ENCODE data around the gene AVL9. TPM values are rescaled to one million over a fixed set of nuclear protein-coding genes. Genes with fewer than 3 reads are reported as not detected.

Gene AVL9
- total RNA-seq, 2 experiments from 2014 or later, result 38.7 to 40.8 TPM

- DNase-seq, result no peak
- no peaks in the 10 kb centered on the region for H3K9me3 Mint-ChIP-seq
- ChIA-PET POLR2A (interaction anchor here (1.4 to 1.8 kb wide), 2 partner anchors 12 to 60 kb away, joined by 3 to 6 read pairs; partner anchors contain the start of gene LSM5), CTCF (interaction anchor here (0.8 kb wide), 1 partner anchor 10 kb away, joined by 3 read pairs; no protein-coding TSS in a partner anchor)
- H3K36me3 Mint-ChIP-seq (ENCODE audit: low read depth), result peaks cover 33% of the 10 kb centered on the region
- H3K4me1 Mint-ChIP-seq, result peaks cover 49% of the 10 kb centered on the region
- H3K27me3 Mint-ChIP-seq, result no peaks in the 10 kb centered on the region
- no peak overlapping the region for H3K4me3 Mint-ChIP-seq
- no peak overlapping the region for H3K27ac Mint-ChIP-seq
These were observed 6.2 kb downstream of the AVL9 start for GRCh38 chr7:32501522-32501921.

GRCh38 chr7:32502728-32503127 is 7.4 kb downstream of the AVL9 start:
- Mint-ChIP-seq H3K9me3 (no peaks in the 10 kb centered on the region), H3K27me3 (no peaks in the 10 kb centered on the region), H3K4me3 (no peak overlapping the region), H3K4me1 (peaks cover 46% of the 10 kb centered on the region), H3K36me3 (ENCODE audit: low read depth) (peaks cover 35% of the 10 kb centered on the region), H3K27ac (peak overlapping the region; percentile 71)
- no peak for DNase-seq
- POLR2A ChIA-PET, result interaction anchor here (1.8 kb wide), 1 partner anchor 13 kb away, joined by 6 read pairs; the partner anchor contains the start of gene LSM5
- CTCF ChIA-PET, result no interaction called here

- Mint-ChIP-seq H3K4me1 (peaks cover 28% of the 10 kb centered on the region), H3K27ac (peak overlapping the region; percentile 47), H3K4me3 (no peak overlapping the region)
These were observed 11.2 kb downstream of the AVL9 start for GRCh38 chr7:32506266-32507054.

DNA sequence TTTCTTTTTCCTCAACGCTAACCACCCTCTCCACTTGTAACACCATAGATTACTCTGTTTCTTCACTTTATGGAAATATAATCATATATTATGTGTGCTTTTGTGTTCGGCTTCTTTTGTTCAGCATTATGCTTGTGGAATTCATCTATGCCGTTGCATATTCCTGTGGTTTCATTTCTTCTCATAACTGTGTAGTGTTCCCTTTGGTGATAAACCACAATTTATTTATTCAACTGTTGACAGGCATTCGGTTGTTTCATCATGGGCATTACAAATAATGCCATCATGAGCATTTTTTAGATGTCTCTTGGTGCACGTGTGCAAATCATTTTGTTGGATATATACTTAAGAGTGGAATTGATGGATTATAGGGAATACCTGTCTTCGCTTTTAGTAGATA is 12.1 kb downstream of the AVL9 start:
- Mint-ChIP-seq H3K9me3 (peaks cover 5% of the 10 kb centered on the region), H3K4me1 (peaks cover 31% of the 10 kb centered on the region), H3K27me3 (no peaks in the 10 kb centered on the region), H3K36me3 (ENCODE audit: low read depth) (peaks cover 44% of the 10 kb centered on the region), H3K4me3 (no peak overlapping the region), H3K27ac (no peak overlapping the region)
- ChIA-PET POLR2A (interaction anchor here (2.3 kb wide), 1 partner anchor 12 kb away, joined by 11 read pairs; the partner anchor contains the start of gene AVL9), CTCF (no interaction called here)
- DNase-seq, result no peak

More at GRCh38 chr7:32506266-32507054, 11.2 kb downstream of the AVL9 start:
- no peak for DNase-seq
- ChIA-PET POLR2A (interaction anchor here (2.3 kb wide), 1 partner anchor 11 kb away, joined by 11 read pairs; the partner anchor contains the start of gene AVL9), CTCF (interaction anchor here (1.5 to 1.7 kb wide), 2 partner anchors 11 to 27 kb away, joined by 3 to 4 read pairs; partner anchors contain the start of gene AVL9)
- peaks cover 36% of the 10 kb centered on the region for H3K36me3 Mint-ChIP-seq (ENCODE audit: low read depth)
- H3K27me3 Mint-ChIP-seq, result no peaks in the 10 kb centered on the region
- H3K9me3 Mint-ChIP-seq, result peaks cover 3% of the 10 kb centered on the region

- H3K4me1 Mint-ChIP-seq, result peaks cover 32% of the 10 kb centered on the region
- no peak overlapping the region for H3K27ac Mint-ChIP-seq
- no peaks in the 10 kb centered on the region for H3K27me3 Mint-ChIP-seq
- H3K4me3 Mint-ChIP-seq, result no peak overlapping the region
- H3K9me3 Mint-ChIP-seq, result peaks cover 10% of the 10 kb centered on the region
- ChIA-PET POLR2A (no interaction called here), CTCF (no interaction called here)
- peaks cover 79% of the 10 kb centered on the region for H3K36me3 Mint-ChIP-seq (ENCODE audit: low read depth)
- DNase-seq, result no peak
These were observed 16.5 kb downstream of the AVL9 start for GRCh38 chr7:32511791-32512190.

DNA sequence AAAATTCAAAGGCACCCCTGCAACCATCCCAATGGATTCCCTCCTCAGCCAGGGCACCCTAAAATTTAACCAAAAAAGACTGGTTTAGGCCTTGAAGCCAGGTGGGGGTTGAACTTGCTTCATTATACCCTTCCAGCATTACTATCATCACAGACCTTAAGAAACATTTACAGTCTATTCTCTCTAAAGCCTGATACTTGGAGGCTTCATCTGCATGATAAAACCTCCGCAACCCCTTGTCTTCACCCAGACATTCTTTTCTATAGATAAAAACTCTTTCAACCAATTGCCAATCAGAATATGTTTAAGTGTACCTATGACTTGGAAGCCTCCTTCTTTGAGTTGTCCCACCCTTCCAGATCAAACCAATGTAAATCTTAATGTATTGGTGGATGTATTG is 17.9 kb downstream of the AVL9 start:
- no peak for DNase-seq
- no peak overlapping the region for H3K4me3 Mint-ChIP-seq
- peaks cover 17% of the 10 kb centered on the region for H3K9me3 Mint-ChIP-seq
- ChIA-PET POLR2A (no interaction called here), CTCF (no interaction called here)
- peaks cover 27% of the 10 kb centered on the region for H3K4me1 Mint-ChIP-seq
- no peak overlapping the region for H3K27ac Mint-ChIP-seq
- H3K36me3 Mint-ChIP-seq (ENCODE audit: low read depth), result peaks cover 78% of the 10 kb centered on the region
- H3K27me3 Mint-ChIP-seq, result no peaks in the 10 kb centered on the region

DNA sequence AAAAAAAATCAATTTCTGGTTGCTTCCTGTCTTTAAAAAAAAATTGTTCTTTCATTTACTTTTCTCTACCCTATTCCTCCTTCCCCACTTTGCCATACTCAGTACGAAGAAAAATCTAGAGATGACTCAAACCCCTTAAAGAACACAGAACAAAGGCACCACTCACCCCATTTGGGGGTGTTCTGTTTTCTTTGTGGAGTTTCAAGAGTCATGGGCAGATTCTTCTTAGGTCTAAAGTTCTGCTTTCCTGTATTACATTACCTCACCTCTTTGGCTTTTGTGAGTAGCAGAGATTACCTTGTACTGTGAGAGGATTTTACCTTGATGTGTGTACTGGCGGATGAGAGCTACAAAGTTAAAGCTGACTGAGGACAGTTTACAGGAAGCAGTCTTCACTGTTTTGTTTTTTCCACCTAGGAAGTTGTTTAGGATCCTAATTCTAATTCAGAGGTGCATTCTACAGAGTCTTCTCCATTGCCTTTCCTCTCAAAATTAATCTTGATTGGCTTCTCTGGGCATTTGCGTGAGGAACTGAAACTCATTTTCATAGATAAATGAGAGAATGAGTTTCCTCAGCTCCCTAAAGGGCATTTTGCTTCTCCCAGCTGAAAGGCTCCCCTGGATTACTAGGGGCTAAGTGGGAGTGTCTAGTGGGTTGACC is 20.7 kb downstream of the AVL9 start:
- ChIA-PET POLR2A (no interaction called here), CTCF (no interaction called here)
- H3K4me1 Mint-ChIP-seq, result peaks cover 27% of the 10 kb centered on the region
- DNase-seq, result no peak
- peaks cover 76% of the 10 kb centered on the region for H3K36me3 Mint-ChIP-seq (ENCODE audit: low read depth)
- H3K4me3 Mint-ChIP-seq, result no peak overlapping the region
- peaks cover 29% of the 10 kb centered on the region for H3K9me3 Mint-ChIP-seq
- no peak overlapping the region for H3K27ac Mint-ChIP-seq
- H3K27me3 Mint-ChIP-seq, result no peaks in the 10 kb centered on the region

GRCh38 chr7:32516551-32517100 is 21.3 kb downstream of the AVL9 start:
- ChIA-PET POLR2A (no interaction called here), CTCF (no interaction called here)
- DNase-seq, result no peak
- H3K4me3 Mint-ChIP-seq, result no peak overlapping the region
- no peaks in the 10 kb centered on the region for H3K27me3 Mint-ChIP-seq
- peaks cover 22% of the 10 kb centered on the region for H3K4me1 Mint-ChIP-seq
- peaks cover 77% of the 10 kb centered on the region for H3K36me3 Mint-ChIP-seq (ENCODE audit: low read depth)
- H3K9me3 Mint-ChIP-seq, result peaks cover 33% of the 10 kb centered on the region
- H3K27ac Mint-ChIP-seq, result no peak overlapping the region

DNA sequence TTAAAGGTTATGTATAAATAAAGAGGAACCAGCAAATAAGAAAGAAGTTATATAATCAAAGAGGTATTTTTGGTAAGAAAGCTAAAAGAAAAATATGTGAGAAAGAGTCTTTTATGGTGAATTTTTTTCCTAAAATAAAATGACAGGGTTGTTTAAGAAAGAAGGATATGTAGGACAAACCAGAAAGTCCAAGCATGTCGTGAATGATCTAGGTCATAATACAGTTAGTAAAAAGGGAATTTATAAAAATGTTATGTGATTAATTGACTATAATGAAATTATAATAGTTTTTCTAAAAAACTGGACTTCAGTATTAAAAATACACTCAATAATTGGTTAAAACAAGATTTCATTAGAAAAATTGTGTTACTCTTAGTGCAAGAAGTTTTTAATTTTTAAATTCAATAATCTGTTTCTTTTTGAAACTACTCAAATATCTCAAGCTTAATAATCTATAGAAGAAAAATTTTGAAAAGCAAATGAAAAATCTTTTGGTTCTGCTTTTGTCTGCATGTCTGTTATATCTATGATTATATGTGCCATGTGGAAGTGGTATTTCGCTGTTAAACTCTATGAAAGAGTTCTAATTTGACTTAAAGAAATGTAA is 23.3 kb downstream of the AVL9 start:
- Mint-ChIP-seq H3K27me3 (no peaks in the 10 kb centered on the region), H3K36me3 (ENCODE audit: low read depth) (peaks cover 74% of the 10 kb centered on the region), H3K9me3 (peaks cover 45% of the 10 kb centered on the region), H3K27ac (no peak overlapping the region), H3K4me1 (peaks cover 16% of the 10 kb centered on the region), H3K4me3 (no peak overlapping the region)
- CTCF ChIA-PET, result no interaction called here
- POLR2A ChIA-PET, result interaction anchor here (1.3 kb wide), 1 partner anchor 23 kb away, joined by 4 read pairs; the partner anchor contains the start of gene AVL9
- DNase-seq, result no peak

DNA sequence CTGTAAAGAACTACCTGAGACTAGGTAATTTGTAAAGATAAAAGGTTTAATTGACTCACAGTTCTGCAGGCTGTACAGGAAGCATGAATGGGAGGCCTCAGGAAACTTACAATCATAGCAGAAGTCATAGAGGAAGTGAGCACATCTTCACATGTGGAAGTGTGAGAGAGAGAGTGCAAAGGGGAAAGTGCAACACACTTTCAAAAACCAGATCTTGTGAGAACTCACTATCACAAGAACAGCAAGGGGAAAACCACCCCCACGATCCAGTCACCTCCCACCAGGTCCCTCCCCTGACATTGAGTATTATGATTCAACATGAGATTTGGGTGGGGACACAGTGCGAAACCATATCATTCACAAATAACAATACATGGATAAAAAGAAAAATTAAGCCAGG is 24.5 kb downstream of the AVL9 start:
- peaks cover 68% of the 10 kb centered on the region for H3K36me3 Mint-ChIP-seq (ENCODE audit: low read depth)
- H3K4me1 Mint-ChIP-seq, result peaks cover 13% of the 10 kb centered on the region
- no peak overlapping the region for H3K4me3 Mint-ChIP-seq
- H3K27me3 Mint-ChIP-seq, result no peaks in the 10 kb centered on the region
- DNase-seq, result no peak
- ChIA-PET CTCF (interaction anchor here (0.6 kb wide), 1 partner anchor 1468 kb away, joined by 3 read pairs; no protein-coding TSS in a partner anchor), POLR2A (no interaction called here)
- peaks cover 41% of the 10 kb centered on the region for H3K9me3 Mint-ChIP-seq
- no peak overlapping the region for H3K27ac Mint-ChIP-seq

GRCh38 chr7:32522746-32523530 is 27.6 kb downstream of the AVL9 start:
- H3K9me3 Mint-ChIP-seq, result peaks cover 33% of the 10 kb centered on the region
- DNase-seq, result no peak
- H3K4me3 Mint-ChIP-seq, result no peak overlapping the region
- H3K27ac Mint-ChIP-seq, result no peak overlapping the region
- H3K4me1 Mint-ChIP-seq, result no peaks in the 10 kb centered on the region
- peaks cover 45% of the 10 kb centered on the region for H3K36me3 Mint-ChIP-seq (ENCODE audit: low read depth)
- ChIA-PET POLR2A (no interaction called here), CTCF (no interaction called here)
- H3K27me3 Mint-ChIP-seq, result no peaks in the 10 kb centered on the region

- peaks cover 44% of the 10 kb centered on the region for H3K36me3 Mint-ChIP-seq (ENCODE audit: low read depth)
- peaks cover 32% of the 10 kb centered on the region for H3K9me3 Mint-ChIP-seq
- H3K4me3 Mint-ChIP-seq, result no peak overlapping the region
- H3K4me1 Mint-ChIP-seq, result no peaks in the 10 kb centered on the region
- no peaks in the 10 kb centered on the region for H3K27me3 Mint-ChIP-seq
- no peak for DNase-seq
- ChIA-PET POLR2A (no interaction called here), CTCF (no interaction called here)
- H3K27ac Mint-ChIP-seq, result no peak overlapping the region
These were observed 29.3 kb downstream of the AVL9 start for GRCh38 chr7:32524631-32525030.
